ENCODE results near the gene GADD45B.

DNA sequence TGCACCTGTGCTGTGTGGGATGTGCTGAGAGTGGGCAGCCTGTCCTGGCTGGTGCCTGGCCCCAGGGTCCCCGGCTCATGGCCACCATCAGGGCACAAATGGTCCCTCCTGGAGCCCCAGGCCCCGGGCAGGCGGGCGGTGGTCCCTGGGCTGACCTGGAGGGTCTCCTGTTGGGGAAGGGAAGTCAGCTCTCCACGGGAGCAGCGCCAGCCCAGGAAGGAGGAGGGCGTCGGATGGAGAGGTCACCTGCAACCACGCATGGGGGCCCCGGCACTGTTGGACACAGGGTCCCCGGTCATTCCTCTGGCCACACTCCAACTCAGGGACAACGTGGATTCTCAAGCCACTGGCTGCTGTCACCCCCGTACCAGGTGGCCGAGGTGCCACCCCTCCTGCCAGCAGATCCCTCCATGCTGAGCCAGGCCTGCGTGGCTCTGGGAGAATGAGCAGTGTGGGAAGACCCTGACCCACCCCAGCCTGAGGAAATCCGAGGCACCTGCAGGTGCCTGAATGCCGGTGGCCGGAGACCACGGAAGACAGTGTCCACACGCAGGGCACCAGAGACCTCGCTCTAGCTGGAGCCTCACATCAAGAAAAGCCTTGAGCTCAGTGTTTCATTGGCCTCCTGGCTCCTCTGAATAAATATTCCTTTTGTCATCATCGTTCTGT lies 32.7 kb upstream of the GADD45B start:
- TF ChIP-seq CTCF (IDR thresholded peaks at IDR 0.05) (no peak), POLR2AphosphoS5 (IDR thresholded peaks at IDR 0.05) (no peak)

All from stomach (tissue), 4 donors.